Activated CD8-positive, alpha-beta T cell treated with anti-CD3 and anti-CD28 coated beads for 36 hours (primary cell): Measurements from ENCODE around the gene MYCBP. TPM values are rescaled to one million over a fixed set of nuclear protein-coding genes. Genes with fewer than 3 reads are reported as not detected.
"Not testable (repeated sequence)": the region's sequence is repeated elsewhere in the genome, so short reads cannot be mapped to it uniquely, and the experiment has no call there.

Experiments used
- ATAC-seq: fragments of 200-7000 bp; cut with Tn5 transposase; one replicate; pipeline ENCODE4 v1.10.0; 2021; ENCODE audit warnings: mild to moderate bottlenecking, moderate library complexity
- CTCF ChIA-PET: fragments of 350-600 bp; sonication (Branson Sonifier 250); formaldehyde crosslinking; loops from one replicate; lab custom pipeline; 2021; ENCODE audit warnings: antibody characterized with exemption; lab: Charles Lee
- POLR2A ChIA-PET: fragments of 350-600 bp; sonication (Branson Sonifier 250); formaldehyde crosslinking; loops from one replicate; lab custom pipeline; 2021; ENCODE audit warnings: antibody characterized with exemption; lab: Charles Lee
- DNase-seq: peaks from one replicate; pipeline ENCODE4 v3.0.0-alpha.2; 2020
- H3K27ac Mint-ChIP-seq: one replicate; pipeline ENCODE4 v1.8.0; 2021; ENCODE audit warnings: mild to moderate bottlenecking, mixed read lengths
- H3K27me3 Mint-ChIP-seq: one replicate; pipeline ENCODE4 v1.8.0; 2021; ENCODE audit warnings: mixed read lengths
- H3K36me3 Mint-ChIP-seq: one replicate; pipeline ENCODE4 v1.8.0; 2021; ENCODE audit warnings: low read depth, mixed read lengths
- H3K4me1 Mint-ChIP-seq: one replicate; pipeline ENCODE4 v1.8.0; 2021; ENCODE audit warnings: low read depth, mixed read lengths
- H3K4me3 Mint-ChIP-seq: one replicate; pipeline ENCODE4 v1.8.0; 2021; ENCODE audit warnings: mild to moderate bottlenecking, moderate library complexity, mixed read lengths
- H3K9me3 Mint-ChIP-seq: one replicate; pipeline ENCODE4 v1.8.0; 2021; ENCODE audit warnings: mixed read lengths
- CTCF ChIP-seq: fragments of 200-600 bp; IDR thresholded peaks from one replicate; pipeline ENCODE4 v1.8.0; 2022; ENCODE audit warnings: antibody characterized with exemption, mild to moderate bottlenecking
- intact Hi-C: fragments of 100-400 bp; cut with micrococcal nuclease; formaldehyde crosslinking; loops from one replicate; pipeline ENCODE4 v1.10.0; 2022
- total RNA-seq, 2 experiments: library from RNA; stranded (reverse); gene quantifications; one replicate each; pipeline ENCODE4 v1.2.3, GENCODE V29; 2021

Gene MYCBP
- total RNA-seq, 2 experiments from 2014 or later = 45.6 to 46.4 TPM

- ChIA-PET CTCF (interaction anchor here (0.7 to 3.2 kb wide), 7 partner anchors 11 to 819 kb away, joined by 3 to 16 read pairs (median 3); partner anchors contain the start of genes GJA9 and NDUFS5), POLR2A (no interaction called here)
- no peak overlapping the region for H3K4me3 Mint-ChIP-seq
- peaks cover 26% of the 10 kb centered on the region for H3K36me3 Mint-ChIP-seq
- TF ChIP-seq CTCF = no peak
- H3K27me3 Mint-ChIP-seq = no peaks in the 10 kb centered on the region
- DNase-seq (no peak), ATAC-seq (no peak)
- H3K4me1 Mint-ChIP-seq = no peaks in the 10 kb centered on the region
- intact Hi-C loops = no loop called here
- no peak overlapping the region for H3K27ac Mint-ChIP-seq
- no peaks in the 10 kb centered on the region for H3K9me3 Mint-ChIP-seq
These were observed 26.9 kb downstream of the MYCBP start for GRCh38 chr1:38846210-38846609.

- H3K27me3 Mint-ChIP-seq, DNase-seq, H3K4me3 Mint-ChIP-seq, H3K9me3 Mint-ChIP-seq, ATAC-seq, H3K27ac Mint-ChIP-seq, intact Hi-C loops, H3K4me1 Mint-ChIP-seq: not testable (repeated sequence)
- ChIA-PET POLR2A (interaction anchor here (0.6 kb wide), 2 partner anchors 14 to 17 kb away, joined by 3 to 4 read pairs; no protein-coding TSS in a partner anchor), CTCF (interaction anchor here (0.6 to 3.2 kb wide), 5 partner anchors 10 to 885 kb away, joined by 3 to 16 read pairs (median 4); no protein-coding TSS in a partner anchor)
- peaks cover 23% of the 10 kb centered on the region for H3K36me3 Mint-ChIP-seq
These were observed 28.1 kb downstream of the MYCBP start for GRCh38 chr1:38845088-38845487.

GRCh38 chr1:38840281-38840680 lies 32.9 kb downstream of the MYCBP start:
- no peaks in the 10 kb centered on the region for H3K9me3 Mint-ChIP-seq
- no peak for DNase-seq
- peaks cover 18% of the 10 kb centered on the region for H3K36me3 Mint-ChIP-seq
- CTCF ChIA-PET = interaction anchor here (1.4 kb wide), 1 partner anchor 22 kb away, joined by 5 read pairs; no protein-coding TSS in a partner anchor
- ATAC-seq = no peak
- POLR2A ChIA-PET = no interaction called here
- peak overlapping the region; percentile 48 for H3K27ac Mint-ChIP-seq
- intact Hi-C loops = no loop called here
- H3K4me1 Mint-ChIP-seq = peaks cover 2% of the 10 kb centered on the region
- no peak for TF ChIP-seq CTCF
- H3K4me3 Mint-ChIP-seq = no peak overlapping the region
- no peaks in the 10 kb centered on the region for H3K27me3 Mint-ChIP-seq

- intact Hi-C loops = loop anchor here (10.0 kb wide), 1 partner anchor 235 kb away; no protein-coding TSS in a partner anchor
- POLR2A ChIA-PET = interaction anchor here (0.6 kb wide), 1 partner anchor 125 kb away, joined by 3 read pairs; no protein-coding TSS in a partner anchor
- no peak for DNase-seq
- no peak for ATAC-seq
- Mint-ChIP-seq H3K4me3 (no peak overlapping the region), H3K36me3 (peaks cover 11% of the 10 kb centered on the region), H3K27ac (no peak overlapping the region), H3K9me3 (no peaks in the 10 kb centered on the region), H3K27me3 (no peaks in the 10 kb centered on the region), H3K4me1 (peaks cover 5% of the 10 kb centered on the region)
- CTCF ChIA-PET = no interaction called here
- no peak for TF ChIP-seq CTCF
These were observed 33.8 kb downstream of the MYCBP start for GRCh38 chr1:38839363-38839762.

- ATAC-seq, CTCF ChIA-PET, H3K9me3 Mint-ChIP-seq, H3K27ac Mint-ChIP-seq, H3K36me3 Mint-ChIP-seq, DNase-seq, H3K27me3 Mint-ChIP-seq, H3K4me3 Mint-ChIP-seq, H3K4me1 Mint-ChIP-seq, POLR2A ChIA-PET: not testable (repeated sequence)
- intact Hi-C loops = loop anchor here (10.0 kb wide), 1 partner anchor 232 kb away; no protein-coding TSS in a partner anchor
These were observed 36.8 kb downstream of the MYCBP start for GRCh38 chr1:38836316-38836715.
